ENCODE measurements around the gene ZSWIM4.
A peak's percentile ranks its signal among the peaks of the same experiment; 100 is the strongest.

- TF ChIP-seq CTCF (IDR thresholded peaks at IDR 0.05) (no peak), POLR2A (IDR thresholded peaks at IDR 0.05) (peak in 1 of 2 donors; percentile 5)
These were observed 46.9 kb upstream of the ZSWIM4 start for GRCh38 chr19:13748169-13748828.
